ENCODE data around the gene ATL2. TPM values are rescaled to one million over a fixed set of nuclear protein-coding genes. Genes with fewer than 3 reads are reported as not detected.
"Not testable (repeated sequence)": the region's sequence is repeated elsewhere in the genome, so short reads cannot be mapped to it uniquely, and the experiment has no call there.

The ATL2 gene
- total RNA-seq, 1 experiment from 2014 or later = 119 TPM

DNA sequence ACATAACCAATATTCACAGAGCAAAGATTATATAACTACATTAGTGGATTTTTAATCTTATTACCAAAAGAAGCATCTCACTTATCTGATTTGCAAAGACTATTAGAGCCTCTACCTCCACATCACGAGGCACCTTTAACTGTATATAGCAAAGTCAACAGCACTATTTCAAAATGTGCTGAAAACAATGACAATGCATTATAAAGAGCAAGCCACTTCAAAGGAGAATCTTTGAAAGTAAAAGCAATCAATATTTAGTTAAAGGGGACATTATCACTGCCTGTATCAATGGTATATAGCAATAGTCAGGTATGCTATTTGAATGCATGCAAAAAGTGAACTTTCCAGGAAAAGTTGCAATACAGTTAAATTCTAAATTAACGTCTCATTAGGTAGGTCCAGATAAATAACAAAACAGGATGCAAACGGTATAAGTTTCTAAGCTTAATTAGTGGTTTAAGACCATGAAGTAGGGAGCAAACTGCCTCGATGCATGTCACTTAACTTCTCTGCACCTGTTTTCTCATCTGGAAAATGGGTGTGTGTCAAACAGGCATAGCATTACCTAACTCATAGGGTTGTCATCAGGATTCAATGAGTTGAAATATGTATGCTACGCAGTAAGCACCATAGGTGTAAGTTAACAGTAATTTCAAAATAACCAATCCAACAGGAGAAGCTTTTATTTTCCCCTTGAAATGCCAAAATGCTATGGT is 31.6 kb downstream of the ATL2 start:
- no peak for DNase-seq (ENCODE audit: low spot score)
- in situ Hi-C loops (cut with HindIII; ENCODE audit: low sequenced_read_pairs) = no loop called here

DNA sequence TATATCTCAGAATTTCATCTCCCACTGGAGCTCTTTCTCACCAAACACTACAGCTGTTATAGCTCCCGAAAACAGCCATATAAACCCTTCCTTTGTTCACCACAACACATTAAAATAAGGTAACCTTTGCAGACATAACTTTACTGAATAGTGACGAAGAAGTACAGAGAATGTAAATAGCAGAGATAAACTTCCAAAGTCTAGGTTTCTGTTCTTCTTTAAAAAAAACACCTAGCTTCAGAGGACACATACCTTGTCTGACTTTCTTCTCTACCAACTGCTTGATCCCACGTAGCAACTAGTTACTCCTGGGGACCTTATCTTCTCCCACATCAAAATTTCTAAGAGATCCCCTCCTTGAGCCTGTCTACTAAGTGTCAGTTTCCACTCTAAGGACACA is 32.3 kb downstream of the ATL2 start:
- no peak for DNase-seq (ENCODE audit: low spot score)
- in situ Hi-C loops (cut with HindIII; ENCODE audit: low sequenced_read_pairs) = no loop called here

DNA sequence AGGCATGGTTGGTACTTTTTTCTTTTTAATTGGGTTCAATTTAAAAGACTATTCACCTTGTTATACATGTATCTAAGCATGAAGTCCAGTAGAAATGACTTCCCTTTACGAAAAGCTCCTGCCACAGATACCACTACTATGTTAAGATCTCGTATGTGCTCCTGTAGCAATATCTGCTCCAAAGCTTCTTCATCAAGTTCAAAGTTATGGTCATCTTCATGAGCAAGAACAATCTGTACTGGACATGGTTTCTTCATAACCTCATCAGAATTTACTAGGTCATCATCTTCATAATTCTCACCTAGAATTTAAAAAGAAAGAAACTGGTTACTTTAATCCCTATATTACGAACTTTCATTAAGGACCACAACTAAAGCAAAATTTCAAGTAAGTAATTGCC is 33.9 kb downstream of the ATL2 start:
- in situ Hi-C loops (cut with HindIII; ENCODE audit: low sequenced_read_pairs) = no loop called here
- DNase-seq (ENCODE audit: low spot score) = no peak

DNA sequence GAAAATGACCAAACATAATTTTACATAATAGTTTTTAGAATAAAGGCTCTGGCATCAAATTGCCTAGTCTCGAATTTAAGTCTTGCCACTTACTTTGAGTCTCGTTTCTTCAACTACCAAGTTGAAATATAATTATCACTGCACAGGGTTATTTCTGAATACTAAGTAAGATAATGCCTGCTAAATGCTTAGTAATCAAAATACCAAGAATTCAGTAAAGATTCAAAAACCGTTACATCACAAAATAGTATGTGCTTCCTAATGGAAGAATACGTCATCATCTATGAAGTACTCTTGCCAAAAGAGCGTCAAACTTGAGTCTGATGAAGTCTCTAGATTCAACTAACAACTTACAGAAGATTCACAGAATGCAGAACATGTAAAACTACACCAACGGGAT is 40.5 kb downstream of the ATL2 start:
- in situ Hi-C loops (cut with HindIII; ENCODE audit: low sequenced_read_pairs) = no loop called here

DNA sequence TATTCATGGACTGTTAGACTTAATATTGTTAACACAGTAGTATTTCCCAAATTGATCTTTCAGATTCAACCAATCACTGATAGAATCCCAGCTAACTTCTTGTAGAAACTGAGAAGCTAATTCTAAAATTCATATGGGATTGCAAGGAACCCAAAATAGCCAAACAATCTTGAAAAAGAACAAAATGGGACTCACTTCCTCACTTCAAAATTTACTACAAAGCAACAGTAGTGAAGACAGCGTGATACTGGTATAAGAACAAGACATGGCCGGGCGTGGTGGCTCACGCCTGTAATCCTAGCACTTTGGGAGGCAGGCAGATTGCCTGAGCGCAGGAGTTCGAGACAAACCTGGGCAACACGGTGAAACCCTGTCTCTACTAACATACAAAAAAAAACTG is 46.3 kb downstream of the ATL2 start:
- no peak for DNase-seq (ENCODE audit: low spot score)
- in situ Hi-C loops (cut with HindIII; ENCODE audit: low sequenced_read_pairs) = no loop called here

More for the DNA sequence above, 40.5 kb downstream of the ATL2 start:
- no peak for DNase-seq (ENCODE audit: low spot score)

DNA sequence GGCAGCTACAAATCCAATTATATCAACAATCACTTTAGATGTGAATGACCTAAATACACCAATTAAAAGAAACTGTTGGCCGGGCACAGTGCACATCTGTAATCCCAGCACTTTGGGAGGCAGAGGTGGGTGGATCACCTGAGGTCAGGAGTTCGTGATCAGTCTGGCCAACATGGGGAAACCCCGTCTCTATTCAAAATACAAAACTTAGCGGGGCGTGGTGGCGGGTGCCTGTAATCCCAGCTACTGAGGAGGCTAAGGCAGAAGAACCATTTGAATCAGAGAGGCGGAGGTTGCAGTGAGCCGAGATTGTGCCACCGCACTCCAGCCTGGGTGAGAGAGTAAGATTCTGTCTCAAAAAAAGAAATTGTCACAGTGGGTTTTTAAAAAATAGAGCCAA is 49.5 kb downstream of the ATL2 start:
- no peak for DNase-seq (ENCODE audit: low spot score)
- in situ Hi-C loops (cut with HindIII; ENCODE audit: low sequenced_read_pairs) = no loop called here

DNA sequence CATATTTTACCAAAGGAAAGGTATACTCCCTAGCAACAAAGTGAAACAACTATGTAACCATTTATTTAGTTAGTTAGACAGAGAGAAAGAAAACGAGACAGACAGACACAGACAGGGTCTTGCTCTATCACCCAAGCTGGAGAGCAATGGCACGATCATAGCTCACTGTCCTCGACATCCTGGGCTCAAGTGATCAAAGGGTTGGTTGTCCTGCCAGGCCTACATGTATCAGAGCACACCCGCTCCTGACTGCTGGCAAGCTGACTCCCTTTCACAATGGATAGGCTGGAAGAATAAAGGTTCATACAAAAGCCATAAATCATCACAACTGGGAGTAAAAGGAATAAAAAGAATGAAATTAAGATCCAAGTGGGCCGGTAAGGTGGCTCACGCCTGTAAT is 53.5 kb downstream of the ATL2 start:
- in situ Hi-C loops (cut with HindIII; ENCODE audit: low sequenced_read_pairs) = no loop called here
- no peak for DNase-seq (ENCODE audit: low spot score)

DNA sequence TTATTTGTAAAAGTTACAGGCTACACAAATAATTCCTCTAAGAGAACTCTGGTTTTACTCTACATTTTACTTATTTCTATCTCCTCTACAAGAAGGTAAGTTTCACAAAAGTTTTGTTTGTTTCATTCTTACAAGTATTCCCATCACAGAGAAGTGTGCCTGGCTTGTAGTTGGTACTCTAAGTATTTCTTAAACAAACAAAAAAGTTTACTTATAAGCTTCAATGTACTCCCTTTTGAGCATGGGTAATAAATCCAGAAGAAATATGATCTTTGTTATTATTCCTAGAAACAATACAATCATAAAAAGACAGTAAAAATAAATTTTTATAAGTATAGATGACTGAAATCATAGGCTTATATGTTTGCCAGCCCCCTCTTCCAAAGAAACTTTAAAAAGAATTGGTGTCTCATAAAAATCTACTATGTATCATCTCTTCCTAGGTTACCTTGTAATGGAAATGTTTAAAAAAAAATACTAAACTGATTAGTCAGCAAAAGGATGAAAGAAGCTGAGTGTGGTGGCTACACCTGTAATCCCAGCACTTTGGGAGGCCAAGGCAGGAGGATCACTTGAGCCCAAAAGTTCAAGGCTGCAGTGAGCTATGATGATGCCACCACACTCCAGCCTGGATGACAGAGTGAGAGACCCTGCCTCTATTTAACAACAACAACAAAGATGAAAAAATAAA is 54.7 kb downstream of the ATL2 start:
- DNase-seq (ENCODE audit: low spot score) = no peak
- in situ Hi-C loops (cut with HindIII; ENCODE audit: low sequenced_read_pairs) = no loop called here

DNA sequence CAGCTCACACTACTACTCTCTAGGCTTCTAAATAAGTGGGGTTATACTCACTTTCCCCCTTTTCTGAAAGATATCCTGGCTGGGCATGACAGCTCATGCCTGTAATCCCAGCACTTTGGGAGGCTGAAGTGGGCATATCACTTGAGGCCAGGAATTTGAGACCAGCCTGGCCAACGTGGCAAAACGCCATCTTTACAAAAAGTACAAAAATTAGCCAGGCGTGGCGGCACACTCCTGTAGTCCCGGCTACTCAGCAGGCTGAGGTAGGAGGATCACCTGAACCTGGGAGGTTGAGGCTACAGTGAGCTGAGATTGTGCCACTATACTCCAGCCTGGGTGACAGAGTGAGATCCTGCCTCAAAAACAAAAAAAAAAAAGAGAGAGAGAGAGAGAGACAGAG is 57.8 kb downstream of the ATL2 start:
- DNase-seq (ENCODE audit: low spot score); in situ Hi-C loops (cut with HindIII; ENCODE audit: low sequenced_read_pairs): not testable (repeated sequence)

DNA sequence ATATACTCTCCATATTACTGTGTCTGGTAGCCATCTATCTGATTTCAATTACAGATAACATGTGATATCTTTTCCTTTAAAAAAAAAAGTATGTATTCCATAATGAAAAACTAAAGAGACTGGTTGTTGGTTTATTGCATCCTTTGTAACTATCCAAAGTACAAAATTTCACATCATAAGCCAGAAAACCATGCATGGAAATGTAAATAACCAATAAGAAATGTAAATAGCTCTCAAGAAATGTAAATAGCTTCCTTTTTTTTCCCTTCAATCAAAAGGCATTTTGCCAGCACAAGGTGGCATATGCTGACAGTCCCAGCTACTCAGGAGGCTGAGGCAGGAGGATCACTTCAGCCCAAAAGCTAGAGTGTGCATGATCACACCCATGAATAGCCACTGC is 59.3 kb downstream of the ATL2 start:
- no peak for DNase-seq (ENCODE audit: low spot score)
- in situ Hi-C loops (cut with HindIII; ENCODE audit: low sequenced_read_pairs) = no loop called here

DNA sequence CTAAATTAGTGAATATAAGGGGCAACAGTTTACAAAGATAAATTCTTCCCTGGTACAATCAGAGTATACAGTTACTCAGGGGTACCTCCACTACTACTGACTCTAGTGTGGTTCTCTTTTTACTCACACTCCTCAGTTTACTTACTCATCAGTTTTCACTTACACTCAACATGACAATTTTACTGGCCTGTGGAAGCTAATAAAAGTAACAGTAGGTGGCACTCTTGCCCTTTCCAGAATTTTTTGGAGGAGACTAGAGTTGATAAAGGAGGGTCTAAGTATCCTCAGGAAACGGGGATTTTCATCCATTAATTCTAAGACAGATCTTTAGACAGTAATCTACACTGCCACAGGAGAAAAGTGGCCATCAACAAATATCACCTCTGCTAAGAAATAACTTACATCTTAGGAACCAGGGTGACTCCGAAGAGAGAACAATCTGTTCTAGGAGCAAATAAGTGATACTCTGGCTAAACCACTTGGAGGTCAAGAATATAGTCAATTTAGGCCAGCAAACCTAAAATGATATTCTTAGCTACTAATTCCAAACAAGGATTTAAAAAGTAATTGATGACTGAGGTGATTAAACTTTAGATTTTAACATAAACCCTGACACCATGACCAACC is 61.3 kb downstream of the ATL2 start:
- peak; percentile 63 for DNase-seq (ENCODE audit: low spot score)
- in situ Hi-C loops (cut with HindIII; ENCODE audit: low sequenced_read_pairs) = no loop called here

DNA sequence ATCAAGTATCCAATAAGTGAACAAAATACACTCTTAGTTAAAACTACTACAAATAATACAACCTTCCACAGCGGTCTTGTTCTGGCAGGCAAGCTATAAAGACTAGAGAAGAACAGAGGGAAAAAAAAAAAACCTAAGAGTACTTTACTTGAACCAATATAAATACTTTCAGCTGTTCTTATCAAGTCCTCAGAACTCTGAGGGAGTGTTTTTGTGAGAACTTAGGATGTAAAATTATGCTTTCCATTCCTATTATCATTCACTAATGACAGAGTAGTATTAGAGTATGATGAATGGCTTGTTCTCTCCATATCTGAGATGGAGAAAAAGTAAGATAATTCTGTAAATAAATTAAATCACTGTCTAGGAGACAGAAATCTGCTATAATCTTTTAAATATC is 68.3 kb downstream of the ATL2 start:
- in situ Hi-C loops (cut with HindIII; ENCODE audit: low sequenced_read_pairs) = no loop called here

DNA sequence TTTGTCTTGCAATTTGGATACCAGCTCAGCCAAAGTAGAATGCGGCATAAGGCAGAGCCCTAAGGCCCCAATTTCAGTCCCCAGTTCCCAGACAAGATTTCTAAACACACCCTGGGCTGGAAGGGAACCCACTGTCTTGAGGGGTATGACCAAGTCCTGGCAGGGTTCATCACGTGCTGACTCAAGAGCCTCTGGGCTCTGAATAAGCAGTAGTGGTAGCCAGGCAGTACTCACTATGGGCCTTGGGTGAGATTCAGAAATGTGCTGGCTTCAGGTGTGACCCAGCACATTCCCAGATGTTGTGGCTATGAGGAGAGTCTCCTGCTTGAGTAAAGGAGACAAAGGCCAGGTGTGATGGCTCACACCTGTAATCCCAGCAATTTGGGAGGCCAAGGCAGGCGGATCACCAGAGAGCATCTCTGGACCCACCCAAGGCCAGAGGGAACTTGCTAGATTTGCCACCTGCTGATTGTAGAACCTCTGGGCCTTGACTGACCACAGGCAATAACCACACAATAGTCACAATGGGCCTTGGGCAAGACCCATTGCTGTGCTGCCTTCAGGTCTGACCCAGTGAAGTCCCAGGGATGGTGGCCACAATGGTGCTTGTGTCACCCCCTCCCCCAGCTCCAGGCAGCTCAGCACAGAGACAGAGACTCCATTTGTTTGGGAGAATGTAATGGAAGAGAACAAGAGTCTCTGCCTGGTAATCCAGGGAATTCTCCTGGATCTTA is 74.9 kb downstream of the ATL2 start:
- in situ Hi-C loops (cut with HindIII; ENCODE audit: low sequenced_read_pairs) = no loop called here
- DNase-seq (ENCODE audit: low spot score) = no peak

More for the DNA sequence above, 68.3 kb downstream of the ATL2 start:
- no peak for DNase-seq (ENCODE audit: low spot score)

DNA sequence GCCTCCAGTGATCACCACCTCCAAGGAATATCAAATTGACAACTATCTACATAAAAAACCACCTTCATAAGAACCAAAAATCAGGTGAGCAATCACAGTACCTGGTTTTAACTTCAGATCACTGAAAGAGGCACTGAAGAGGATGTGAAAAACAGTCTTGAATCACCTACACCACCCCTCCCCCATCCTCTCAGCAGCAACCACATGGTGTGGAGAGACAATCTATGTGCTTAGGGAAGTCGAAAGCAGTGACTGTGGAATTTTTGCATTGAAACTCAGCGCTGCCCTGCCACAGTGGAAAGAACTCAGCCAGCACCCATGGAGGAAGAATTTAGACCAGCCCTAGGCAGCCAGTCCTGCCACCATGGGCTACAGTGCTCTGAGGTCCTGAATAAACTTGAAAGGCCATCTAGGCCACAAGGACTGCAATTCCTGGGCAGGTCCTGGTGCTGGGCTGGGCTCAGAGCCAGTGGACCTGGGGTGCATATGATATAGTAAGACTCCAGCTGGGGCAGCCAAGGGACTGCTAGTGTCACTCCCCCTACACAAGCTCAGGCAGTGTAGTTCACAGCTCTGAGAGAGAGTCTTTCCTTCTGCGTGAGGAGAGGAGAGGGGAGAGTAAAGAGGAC is 75.6 kb downstream of the ATL2 start:
- in situ Hi-C loops (cut with HindIII; ENCODE audit: low sequenced_read_pairs) = no loop called here
- DNase-seq (ENCODE audit: low spot score) = no peak

DNA sequence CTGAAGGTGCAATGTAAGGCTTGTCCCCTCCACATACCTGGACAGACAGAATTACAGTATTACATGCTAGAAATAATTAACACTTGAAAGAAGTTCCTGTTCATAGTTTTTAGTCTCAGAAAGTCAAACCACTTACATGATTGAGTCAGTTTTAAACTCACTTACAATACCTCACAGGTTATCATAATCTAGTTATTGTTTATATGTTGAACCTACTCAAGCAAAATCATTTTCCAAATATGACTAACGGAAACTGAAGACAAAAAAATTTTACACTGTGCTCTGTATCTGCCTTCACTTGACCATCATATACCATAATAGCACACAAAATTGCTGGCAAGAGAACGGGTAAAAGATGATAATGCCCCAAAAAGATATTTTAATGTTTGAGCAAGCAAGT is 78.5 kb downstream of the ATL2 start:
- in situ Hi-C loops (cut with HindIII; ENCODE audit: low sequenced_read_pairs) = no loop called here
- DNase-seq (ENCODE audit: low spot score) = no peak

DNA sequence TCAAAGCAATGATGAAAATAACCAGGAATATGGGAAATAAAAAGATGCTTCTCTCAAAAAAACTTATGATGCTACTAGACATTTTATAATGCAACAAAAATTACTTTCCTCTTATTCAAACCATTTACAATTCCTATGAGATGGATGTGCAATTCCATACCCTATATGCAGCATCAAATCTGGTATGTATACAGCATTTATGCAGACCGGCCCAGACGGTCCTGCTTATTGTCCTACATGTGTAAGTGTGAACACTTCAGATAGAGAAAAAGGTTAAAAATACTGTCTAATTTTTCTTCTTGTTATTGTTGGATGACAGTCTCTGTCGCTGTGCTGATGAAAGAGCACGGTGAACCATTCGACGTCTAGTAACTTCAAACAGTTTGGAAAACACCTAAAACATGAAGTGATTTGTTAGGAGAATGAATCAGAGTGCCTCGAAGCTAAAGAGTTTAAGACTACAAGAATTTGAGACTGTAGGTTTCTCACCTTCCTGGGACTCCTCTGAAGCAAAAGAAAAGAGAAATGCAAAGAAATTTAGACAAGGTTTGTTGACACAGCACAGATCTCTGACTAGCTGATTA is 80.8 kb downstream of the ATL2 start:
- no peak for DNase-seq (ENCODE audit: low spot score)
- in situ Hi-C loops (cut with HindIII; ENCODE audit: low sequenced_read_pairs) = no loop called here

DNA sequence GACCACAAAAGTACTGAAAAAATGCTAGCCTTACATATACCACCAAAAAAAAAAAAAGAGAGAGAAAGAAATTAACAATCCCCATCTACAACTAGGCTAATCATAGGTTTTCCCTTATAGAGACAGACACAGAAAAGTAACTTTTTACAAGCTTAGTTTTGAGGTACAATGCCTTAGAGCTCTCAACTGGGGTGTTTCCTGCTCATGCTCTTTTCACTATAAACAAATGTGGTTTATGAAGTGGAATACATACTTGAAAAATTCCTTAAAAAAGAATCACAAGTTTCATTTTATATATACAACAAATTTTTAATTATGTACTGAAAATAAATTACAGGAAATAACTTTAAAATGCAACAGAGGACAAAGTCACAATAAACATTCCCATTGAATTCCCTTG is 82.5 kb downstream of the ATL2 start:
- in situ Hi-C loops (cut with HindIII; ENCODE audit: low sequenced_read_pairs) = no loop called here
- DNase-seq (ENCODE audit: low spot score) = no peak

DNA sequence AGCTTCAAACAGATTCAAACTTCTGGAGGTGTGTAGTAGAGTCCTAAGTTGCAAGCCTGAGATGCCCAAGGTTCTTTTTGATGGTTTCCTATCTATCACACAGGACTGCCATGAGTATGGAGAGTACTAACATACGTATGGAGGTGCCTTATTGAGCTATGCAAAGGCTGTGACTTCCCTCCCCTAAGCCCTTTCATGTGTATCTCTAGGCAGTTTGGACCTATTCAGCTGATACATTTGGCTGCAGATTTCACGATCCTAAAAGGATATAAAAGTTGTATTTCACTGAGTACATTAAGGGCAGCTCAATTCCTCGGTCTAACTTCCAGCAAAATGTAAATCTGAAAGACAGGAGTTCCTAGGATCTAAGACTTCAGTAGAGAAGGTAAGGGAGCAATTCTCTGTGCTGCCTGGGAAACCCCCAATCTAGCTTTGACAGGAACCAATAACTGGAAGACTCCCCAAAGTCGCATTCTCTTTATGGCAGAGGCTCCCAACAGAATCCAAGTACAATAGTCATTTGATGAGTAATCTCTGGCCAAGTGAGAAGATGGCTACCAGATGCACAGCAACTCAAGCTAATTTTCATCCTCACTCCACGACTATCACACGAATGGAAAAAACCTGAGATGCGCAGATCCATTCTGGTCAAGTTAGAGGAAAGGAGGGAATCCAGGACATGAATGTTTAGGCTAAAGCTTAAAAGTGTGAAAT is 83.8 kb downstream of the ATL2 start:
- in situ Hi-C loops (cut with HindIII; ENCODE audit: low sequenced_read_pairs) = no loop called here
- DNase-seq (ENCODE audit: low spot score) = no peak

DNA sequence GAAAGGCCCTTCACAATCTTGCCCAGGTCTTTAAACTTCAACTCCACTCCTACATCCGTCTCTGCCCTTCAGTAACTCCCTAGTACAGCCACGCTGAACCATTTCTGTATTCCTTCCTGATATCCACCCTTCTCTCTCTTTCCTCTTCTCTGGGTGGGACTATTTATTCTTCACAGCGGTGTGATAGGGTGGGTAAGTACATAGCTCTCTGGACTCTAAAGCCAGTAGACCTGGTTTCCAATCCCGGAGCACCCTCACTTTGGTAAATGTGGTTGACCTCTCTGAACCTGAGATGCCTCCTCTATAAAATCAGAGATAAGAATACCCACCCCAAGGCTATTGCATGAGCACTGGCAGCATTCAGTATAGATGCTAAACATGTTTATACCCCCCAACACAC is 86.7 kb downstream of the ATL2 start:
- in situ Hi-C loops (cut with HindIII; ENCODE audit: low sequenced_read_pairs) = no loop called here

More for the DNA sequence above, 86.7 kb downstream of the ATL2 start:
- DNase-seq (ENCODE audit: low spot score) = no peak
